IgD-negative memory B cell (primary cell): Measurements from ENCODE around the gene TTLL11. TPM values are rescaled to one million over a fixed set of nuclear protein-coding genes. Genes with fewer than 3 reads are reported as not detected.

Experiments
- H3K27ac Mint-ChIP-seq, 3 donors: one replicate each; pipeline ENCODE4 v1.8.0; 2020 to 2022; ENCODE audit warnings: mild to moderate bottlenecking in 3 of 3, mixed read lengths in 3 of 3, moderate library complexity in 1 of 3
- H3K27me3 Mint-ChIP-seq: one replicate; pipeline ENCODE4 v1.8.0; 2021; ENCODE audit warnings: mixed read lengths
- H3K36me3 Mint-ChIP-seq: one replicate; pipeline ENCODE4 v1.8.0; 2020; ENCODE audit warnings: mild to moderate bottlenecking, mixed read lengths
- H3K4me1 Mint-ChIP-seq, 3 donors: one replicate each; pipeline ENCODE4 v1.8.0; 2020 to 2022; ENCODE audit warnings: mixed read lengths in 3 of 3, mild to moderate bottlenecking in 1 of 3
- H3K4me3 Mint-ChIP-seq, 4 donors: one replicate each; pipeline ENCODE4 v1.8.0; 2020 to 2022; ENCODE audit warnings: mild to moderate bottlenecking in 4 of 4, mixed read lengths in 4 of 4, moderate library complexity in 3 of 4
- H3K9me3 Mint-ChIP-seq, 3 donors: one replicate each; pipeline ENCODE4 v1.8.0; 2020 to 2021; ENCODE audit warnings: mixed read lengths in 3 of 3, mild to moderate bottlenecking in 1 of 3
- polyA plus RNA-seq: library from polyadenylated mRNA; unstranded; fragments of 300-500 nt; fragmentation: Illumina TruSeq; gene quantifications from one replicate; pipeline ENCODE4 v1.2.3, GENCODE V29; 2021

The TTLL11 gene
- polyA plus RNA-seq, 1 donor from 2014 or later, result 6.0 TPM

DNA sequence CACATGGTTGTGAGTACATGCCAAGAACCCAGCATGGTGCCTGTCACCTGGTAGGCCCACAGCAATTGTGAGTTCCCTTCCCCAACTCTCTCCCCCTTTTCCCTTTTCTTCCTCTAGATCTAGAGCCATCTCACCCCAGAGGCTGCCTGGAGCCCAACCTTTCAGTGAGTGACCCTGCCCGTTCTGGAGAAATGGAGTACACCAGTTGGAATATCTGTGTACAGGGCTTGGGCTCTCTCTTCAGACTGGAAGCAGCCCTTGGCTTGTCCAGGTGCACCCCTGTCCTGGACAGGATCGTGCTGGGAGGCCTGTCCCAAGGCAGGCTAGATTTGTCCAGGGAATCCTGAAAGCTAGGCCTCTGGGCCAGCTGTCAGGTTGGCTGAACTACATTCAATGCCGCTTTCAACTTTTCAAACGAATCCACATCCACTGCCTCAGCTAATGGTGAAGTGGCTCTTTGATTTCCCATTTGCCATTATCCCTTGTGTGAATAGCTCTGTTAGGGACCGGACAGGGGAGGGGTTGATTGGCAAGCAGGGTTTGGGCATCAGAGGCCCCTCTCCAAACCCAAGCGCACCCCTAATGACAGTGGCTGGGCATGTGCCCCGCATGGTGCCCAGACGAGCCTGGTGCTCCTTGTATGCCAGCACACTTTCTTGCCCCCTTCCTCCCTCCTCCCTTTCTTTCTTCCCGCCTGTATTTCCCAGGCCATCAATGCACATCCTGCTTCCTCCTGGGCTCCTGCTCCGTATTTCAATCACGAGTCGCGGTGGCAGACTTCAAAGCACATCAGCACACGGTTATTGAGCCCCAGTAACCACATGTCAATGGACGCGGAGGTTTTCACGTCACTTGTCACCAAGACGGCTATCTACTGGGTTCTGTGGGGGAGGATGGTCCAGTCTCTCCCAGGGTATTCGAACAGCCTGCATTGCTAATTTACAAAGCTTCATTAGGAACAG is 230.5 kb downstream of the TTLL11 start:
- peak overlapping the region in 1 of 3 donors; percentile 9 for H3K27ac Mint-ChIP-seq
- no peaks in the 10 kb centered on the region for H3K9me3 Mint-ChIP-seq
- H3K4me3 Mint-ChIP-seq, result peak overlapping the region in 1 of 4 donors; percentile 30
- peaks cover 0 to 15% (median 2%) of the 10 kb centered on the region in 3 donors for H3K4me1 Mint-ChIP-seq
- peaks cover 4% of the 10 kb centered on the region for H3K36me3 Mint-ChIP-seq
- H3K27me3 Mint-ChIP-seq, result no peaks in the 10 kb centered on the region

- Mint-ChIP-seq H3K27me3 (no peaks in the 10 kb centered on the region), H3K27ac (no peak overlapping the region), H3K9me3 (no peaks in the 10 kb centered on the region)
Measured at GRCh38 chr9:121861501-121862180, 231.5 kb downstream of the TTLL11 start.

GRCh38 chr9:121860744-121861143 is 232.4 kb downstream of the TTLL11 start:
- no peaks in the 10 kb centered on the region for H3K27me3 Mint-ChIP-seq
- no peak overlapping the region for H3K4me3 Mint-ChIP-seq
- H3K27ac Mint-ChIP-seq, result no peak overlapping the region
- peaks cover 0 to 15% (median 2%) of the 10 kb centered on the region in 3 donors for H3K4me1 Mint-ChIP-seq
- peaks cover 4% of the 10 kb centered on the region for H3K36me3 Mint-ChIP-seq
- no peaks in the 10 kb centered on the region for H3K9me3 Mint-ChIP-seq

More at GRCh38 chr9:121861501-121862180, 231.5 kb downstream of the TTLL11 start:
- H3K4me3 Mint-ChIP-seq, result no peak overlapping the region
- H3K36me3 Mint-ChIP-seq, result peaks cover 4% of the 10 kb centered on the region
- peaks cover 0 to 15% (median 2%) of the 10 kb centered on the region in 3 donors for H3K4me1 Mint-ChIP-seq

DNA sequence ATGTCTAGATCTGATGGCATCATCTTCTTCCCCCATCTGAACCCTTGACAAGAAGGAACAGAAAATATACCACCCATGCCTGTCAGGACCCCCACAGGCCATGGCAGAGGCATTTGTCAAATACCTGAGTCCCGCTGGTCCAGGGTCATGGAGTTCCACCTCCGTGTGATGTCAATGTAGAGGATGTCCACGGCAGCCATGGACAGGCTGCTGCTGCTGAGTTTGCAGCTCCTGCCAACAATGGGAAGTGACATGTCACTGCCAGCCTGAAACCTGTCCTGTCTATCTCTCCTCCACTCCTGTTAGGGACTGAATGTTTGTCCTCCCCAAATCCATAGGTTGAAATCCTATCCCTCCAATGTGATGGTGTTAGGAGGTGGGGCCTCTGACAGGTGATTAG is 232.9 kb downstream of the TTLL11 start:
- H3K4me1 Mint-ChIP-seq, result peaks cover 0 to 15% (median 2%) of the 10 kb centered on the region in 3 donors
- H3K9me3 Mint-ChIP-seq, result no peaks in the 10 kb centered on the region
- H3K27ac Mint-ChIP-seq, result no peak overlapping the region
- peaks cover 2% of the 10 kb centered on the region for H3K36me3 Mint-ChIP-seq
- no peaks in the 10 kb centered on the region for H3K27me3 Mint-ChIP-seq
- no peak overlapping the region for H3K4me3 Mint-ChIP-seq

- no peak overlapping the region for H3K27ac Mint-ChIP-seq
- H3K4me3 Mint-ChIP-seq, result peak overlapping the region in 1 of 4 donors; percentile 69
- H3K36me3 Mint-ChIP-seq, result peaks cover 2% of the 10 kb centered on the region
- H3K9me3 Mint-ChIP-seq, result no peaks in the 10 kb centered on the region
- no peaks in the 10 kb centered on the region for H3K27me3 Mint-ChIP-seq
- H3K4me1 Mint-ChIP-seq, result peaks cover 0 to 15% (median 2%) of the 10 kb centered on the region in 3 donors
Measured at GRCh38 chr9:121859646-121860045, 233.5 kb downstream of the TTLL11 start.

DNA sequence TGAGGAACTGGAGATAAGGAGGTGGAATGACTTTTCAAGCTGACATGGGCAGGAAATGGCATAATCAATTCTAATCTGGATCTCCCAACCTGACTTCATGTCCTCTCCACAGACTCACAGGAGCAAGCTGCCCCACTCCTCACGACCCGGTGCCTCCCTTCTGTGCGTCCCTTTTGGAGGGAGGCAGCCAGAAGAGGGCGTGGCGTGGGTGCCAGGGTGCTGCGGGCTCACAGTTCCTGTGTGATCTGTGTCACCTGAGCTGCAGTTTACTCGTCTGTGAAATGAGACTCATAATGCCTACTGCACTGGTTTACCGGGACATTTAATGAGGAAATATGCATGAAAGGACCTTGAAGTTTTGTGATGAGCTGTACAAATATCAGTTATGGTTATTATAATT is 234.3 kb downstream of the TTLL11 start:
- Mint-ChIP-seq H3K27me3 (no peaks in the 10 kb centered on the region), H3K9me3 (no peaks in the 10 kb centered on the region), H3K36me3 (peaks cover 2% of the 10 kb centered on the region), H3K4me3 (no peak overlapping the region), H3K4me1 (peaks cover 0 to 15% (median 2%) of the 10 kb centered on the region in 3 donors), H3K27ac (peak overlapping the region in 1 of 3 donors; percentile 39)

GRCh38 chr9:121857928-121858327 is 235.2 kb downstream of the TTLL11 start:
- Mint-ChIP-seq H3K27ac (peak overlapping the region in 1 of 3 donors; percentile 31), H3K36me3 (peaks cover 2% of the 10 kb centered on the region), H3K27me3 (no peaks in the 10 kb centered on the region), H3K4me3 (no peak overlapping the region), H3K9me3 (no peaks in the 10 kb centered on the region), H3K4me1 (peaks cover 0 to 15% (median 2%) of the 10 kb centered on the region in 3 donors)

DNA sequence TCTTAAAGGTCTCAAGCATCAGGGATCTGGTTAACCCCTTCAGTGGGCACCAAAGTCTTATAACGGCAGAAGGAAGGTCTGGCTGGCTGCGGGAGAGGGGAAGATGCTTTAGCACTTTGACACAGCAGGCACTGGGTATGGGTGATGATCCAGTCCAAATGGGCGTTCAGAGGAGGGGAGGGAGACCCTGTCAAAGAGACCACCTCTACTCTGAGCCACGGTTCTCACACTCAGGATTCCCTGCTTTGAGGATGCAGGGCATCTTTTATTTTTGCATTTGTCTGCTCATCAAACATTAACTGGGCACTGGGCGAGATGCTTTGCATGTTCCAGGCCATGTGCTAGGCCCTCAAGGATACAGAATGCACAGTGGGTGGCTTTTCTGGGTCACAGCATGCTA is 237.6 kb downstream of the TTLL11 start:
- H3K36me3 Mint-ChIP-seq, result peaks cover 2% of the 10 kb centered on the region
- H3K27me3 Mint-ChIP-seq, result no peaks in the 10 kb centered on the region
- no peak overlapping the region for H3K4me3 Mint-ChIP-seq
- no peak overlapping the region for H3K27ac Mint-ChIP-seq
- no peaks in the 10 kb centered on the region for H3K9me3 Mint-ChIP-seq
- H3K4me1 Mint-ChIP-seq, result peaks cover 0 to 15% (median 2%) of the 10 kb centered on the region in 3 donors

DNA sequence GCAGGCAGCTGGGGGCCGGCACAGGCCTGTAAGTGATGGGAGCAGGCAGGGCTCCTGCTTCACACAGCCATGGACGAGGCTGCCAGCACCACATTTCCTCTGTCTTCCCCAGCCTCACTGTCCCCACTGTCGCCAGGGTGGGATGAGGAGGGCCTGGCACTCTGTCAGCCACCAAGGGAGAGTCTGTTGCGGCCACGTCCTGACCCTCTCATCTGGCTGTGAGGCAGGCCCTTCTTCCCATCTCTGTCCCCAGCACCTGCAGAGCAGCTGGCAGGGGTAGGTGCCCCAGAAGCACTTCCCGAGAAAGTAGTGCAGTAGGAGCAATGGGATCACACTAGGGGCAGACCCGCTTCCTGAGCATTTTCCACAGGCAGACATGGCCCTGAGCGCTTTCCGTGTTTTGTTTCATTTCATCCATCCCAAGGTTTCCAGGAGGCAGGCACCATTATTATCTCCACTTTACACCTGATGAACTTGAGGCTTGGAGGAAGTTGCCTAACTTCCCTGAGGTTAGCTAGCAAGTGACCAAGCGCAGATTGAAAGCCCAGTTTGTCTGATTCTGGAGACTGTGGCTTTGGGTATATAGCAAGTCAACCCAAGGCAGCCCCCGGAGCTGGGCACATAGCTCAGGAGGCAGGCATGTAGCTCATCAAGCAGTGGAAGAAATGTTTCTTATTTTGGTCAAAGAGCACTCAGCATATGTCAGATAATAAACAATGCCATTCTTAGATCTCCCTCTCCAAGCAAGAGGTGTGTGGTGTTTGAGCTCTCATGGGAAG is 239.3 kb downstream of the TTLL11 start:
- Mint-ChIP-seq H3K4me1 (peaks cover 0 to 3% (median 0%) of the 10 kb centered on the region in 3 donors), H3K27me3 (no peaks in the 10 kb centered on the region), H3K36me3 (peaks cover 2% of the 10 kb centered on the region), H3K4me3 (no peak overlapping the region), H3K9me3 (peaks cover 0 to 8% (median 7%) of the 10 kb centered on the region in 3 donors), H3K27ac (no peak overlapping the region)

GRCh38 chr9:121852651-121853616 is 240.2 kb downstream of the TTLL11 start:
- no peak overlapping the region for H3K27ac Mint-ChIP-seq
- H3K27me3 Mint-ChIP-seq, result no peaks in the 10 kb centered on the region
- no peak overlapping the region for H3K4me3 Mint-ChIP-seq
- H3K9me3 Mint-ChIP-seq, result peaks cover 0 to 10% (median 10%) of the 10 kb centered on the region in 3 donors
- no peaks in the 10 kb centered on the region for H3K4me1 Mint-ChIP-seq
- no peaks in the 10 kb centered on the region for H3K36me3 Mint-ChIP-seq

GRCh38 chr9:121852241-121852640 is 240.9 kb downstream of the TTLL11 start:
- Mint-ChIP-seq H3K36me3 (no peaks in the 10 kb centered on the region), H3K27me3 (no peaks in the 10 kb centered on the region), H3K4me3 (no peak overlapping the region), H3K27ac (no peak overlapping the region), H3K4me1 (no peaks in the 10 kb centered on the region), H3K9me3 (peaks cover 0 to 13% (median 10%) of the 10 kb centered on the region in 3 donors)

DNA sequence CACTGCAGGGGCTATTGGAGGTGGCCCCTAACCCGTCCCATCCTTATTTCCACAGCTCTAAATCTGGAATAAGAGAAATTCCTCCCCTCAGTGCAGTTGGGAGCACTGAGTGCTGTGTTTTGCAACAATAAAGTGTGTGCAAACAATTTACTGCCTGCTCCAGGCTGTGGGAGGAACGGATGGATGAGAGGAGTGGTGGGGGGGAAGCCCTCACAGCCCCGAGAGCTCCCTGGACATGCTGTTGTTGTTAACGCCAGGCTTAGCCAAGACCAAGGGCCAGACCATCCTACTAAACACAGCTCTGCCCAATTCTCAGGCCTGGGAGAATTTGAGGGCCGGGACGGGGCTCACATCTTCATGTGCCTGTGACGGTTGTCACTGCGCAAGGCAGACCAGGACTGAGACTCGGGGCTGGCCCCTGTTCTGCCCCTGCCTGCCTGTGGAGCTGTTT is 241.4 kb downstream of the TTLL11 start:
- Mint-ChIP-seq H3K9me3 (peaks cover 0 to 13% (median 10%) of the 10 kb centered on the region in 3 donors), H3K27me3 (no peaks in the 10 kb centered on the region), H3K4me3 (no peak overlapping the region), H3K36me3 (no peaks in the 10 kb centered on the region), H3K4me1 (no peaks in the 10 kb centered on the region), H3K27ac (no peak overlapping the region)

DNA sequence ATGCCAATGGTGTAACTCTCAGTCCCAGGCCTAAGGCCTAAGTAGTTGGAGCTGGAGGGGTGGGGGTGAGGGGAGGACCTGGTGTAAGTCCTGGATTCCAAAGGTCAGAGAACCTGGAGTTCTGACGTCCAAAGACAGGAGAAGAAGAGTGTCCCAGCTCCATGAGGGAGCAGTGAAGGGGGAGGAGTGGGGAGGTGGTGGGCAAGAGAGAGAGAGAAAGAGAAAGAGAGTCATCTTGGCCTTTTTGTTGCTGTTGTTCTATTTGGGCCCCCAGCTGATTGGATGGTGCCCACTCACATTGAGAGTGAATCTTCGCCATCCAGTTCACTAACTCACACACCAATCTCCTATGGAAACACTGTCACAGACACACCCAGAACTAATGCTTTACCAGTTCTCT is 242.7 kb downstream of the TTLL11 start:
- H3K4me1 Mint-ChIP-seq, result no peaks in the 10 kb centered on the region

GRCh38 chr9:121849554-121849953 is 243.6 kb downstream of the TTLL11 start:
- Mint-ChIP-seq H3K36me3 (peaks cover 5% of the 10 kb centered on the region), H3K27me3 (no peaks in the 10 kb centered on the region), H3K4me3 (no peak overlapping the region), H3K27ac (no peak overlapping the region), H3K4me1 (no peaks in the 10 kb centered on the region), H3K9me3 (peaks cover 0 to 19% (median 12%) of the 10 kb centered on the region in 3 donors)

More for the DNA sequence above, 242.7 kb downstream of the TTLL11 start:
- Mint-ChIP-seq H3K4me3 (no peak overlapping the region), H3K9me3 (peaks cover 0 to 13% (median 10%) of the 10 kb centered on the region in 3 donors), H3K36me3 (peaks cover 2% of the 10 kb centered on the region), H3K27me3 (no peaks in the 10 kb centered on the region), H3K27ac (no peak overlapping the region)
